ENCODE results near the gene FAXDC2.

FAXDC2 gene

GRCh38 chr5:154895606-154896561, 45.5 kb upstream of the FAXDC2 start:
- CTCF ChIA-PET: interaction anchor here (0.5 to 1.1 kb wide), 4 partner anchors 8 to 253 kb away, joined by 3 to 5 read pairs (median 4); no protein-coding TSS in a partner anchor
- Histone ChIP-seq H3K4me1 (ENCODE audit: control insufficient read depth, insufficient read depth, low read length) (no peaks in the 10 kb centered on the region), H3K27ac (ENCODE audit: extremely low read depth, low read depth, low read length) (no peak overlapping the region), H3K9me3 (ENCODE audit: control insufficient read depth, insufficient read depth, low read depth, low read length) (no peaks in the 10 kb centered on the region), H3K36me3 (ENCODE audit: control insufficient read depth in 2 of 2, insufficient read depth in 1 of 2, low read length in 2 of 2) (peaks cover 42 to 87% of the 10 kb centered on the region in 2 experiments), H3K4me3 (ENCODE audit: low read depth, low read length) (no peak overlapping the region)
- POLR2A ChIA-PET: interaction anchor here (1.1 kb wide), 1 partner anchor 42 kb away, joined by 3 read pairs; the partner anchor contains the start of gene GEMIN5
- TF ChIP-seq SP7 (tag by site-specific recombination; IDR thresholded peaks at IDR 0.05): no peak
- no peak for TF ChIP-seq ZNF560 (tag by site-specific recombination; IDR thresholded peaks at IDR 0.05; ENCODE audit: borderline replicate concordance)
- TF ChIP-seq SCRT2 (tag by site-specific recombination; IDR thresholded peaks at IDR 0.05): no peak

GRCh38 chr5:154893381-154893780, 43.0 kb upstream of the FAXDC2 start:
- no peak overlapping the region for H3K27ac ChIP-seq (ENCODE audit: extremely low read depth, low read depth, low read length)
- POLR2A ChIA-PET: no interaction called here
- TF ChIP-seq ZFP37 (tag by site-specific recombination; IDR thresholded peaks at IDR 0.05): no peak
- TF ChIP-seq, protein P1, sequence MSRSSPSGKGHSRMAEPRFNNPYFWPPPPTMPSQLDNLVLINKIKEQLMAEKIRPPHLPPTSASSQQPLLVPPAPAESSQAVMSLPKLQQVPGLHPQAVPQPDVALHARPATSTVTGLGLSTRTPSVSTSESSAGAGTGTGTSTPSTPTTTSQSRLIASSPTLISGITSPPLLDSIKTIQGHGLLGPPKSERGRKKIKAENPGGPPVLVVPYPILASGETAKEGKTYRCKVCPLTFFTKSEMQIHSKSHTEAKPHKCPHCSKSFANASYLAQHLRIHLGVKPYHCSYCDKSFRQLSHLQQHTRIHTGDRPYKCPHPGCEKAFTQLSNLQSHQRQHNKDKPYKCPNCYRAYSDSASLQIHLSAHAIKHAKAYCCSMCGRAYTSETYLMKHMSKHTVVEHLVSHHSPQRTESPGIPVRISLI (tag by site-specific recombination; IDR thresholded peaks at IDR 0.05): 0 out of 2 replicates have a peak, but pooled peaks have one; percentile 4
- TF ChIP-seq, protein P2, sequence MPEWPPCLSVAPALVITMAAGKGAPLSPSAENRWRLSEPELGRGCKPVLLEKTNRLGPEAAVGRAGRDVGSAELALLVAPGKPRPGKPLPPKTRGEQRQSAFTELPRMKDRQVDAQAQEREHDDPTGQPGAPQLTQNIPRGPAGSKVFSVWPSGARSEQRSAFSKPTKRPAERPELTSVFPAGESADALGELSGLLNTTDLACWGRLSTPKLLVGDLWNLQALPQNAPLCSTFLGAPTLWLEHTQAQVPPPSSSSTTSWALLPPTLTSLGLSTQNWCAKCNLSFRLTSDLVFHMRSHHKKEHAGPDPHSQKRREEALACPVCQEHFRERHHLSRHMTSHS (tag by site-specific recombination; IDR thresholded peaks at IDR 0.05): no peak
- no peaks in the 10 kb centered on the region for H3K4me1 ChIP-seq (ENCODE audit: control insufficient read depth, insufficient read depth, low read length)
- no peaks in the 10 kb centered on the region for H3K9me3 ChIP-seq (ENCODE audit: control insufficient read depth, insufficient read depth, low read depth, low read length)
- H3K4me3 ChIP-seq (ENCODE audit: low read depth, low read length): no peak overlapping the region
- CTCF ChIA-PET: no interaction called here
- H3K36me3 ChIP-seq (ENCODE audit: control insufficient read depth in 2 of 2, insufficient read depth in 1 of 2, low read length in 2 of 2): peaks cover 52 to 86% of the 10 kb centered on the region in 2 experiments

GRCh38 chr5:154892369-154892771, 42.0 kb upstream of the FAXDC2 start:
- H3K36me3 ChIP-seq (ENCODE audit: control insufficient read depth in 2 of 2, insufficient read depth in 1 of 2, low read length in 2 of 2): peaks cover 52 to 86% of the 10 kb centered on the region in 2 experiments

More at GRCh38 chr5:154892369-154892771, 42.0 kb upstream of the FAXDC2 start:
- no peak overlapping the region for H3K27ac ChIP-seq (ENCODE audit: extremely low read depth, low read depth, low read length)
- no peaks in the 10 kb centered on the region for H3K4me1 ChIP-seq (ENCODE audit: control insufficient read depth, insufficient read depth, low read length)
- ChIA-PET POLR2A (no interaction called here), CTCF (no interaction called here)
- H3K9me3 ChIP-seq (ENCODE audit: control insufficient read depth, insufficient read depth, low read depth, low read length): no peaks in the 10 kb centered on the region
- no peak for TF ChIP-seq ZNF544 (tag by site-specific recombination; IDR thresholded peaks at IDR 0.05)
- TF ChIP-seq, protein P2 (tag by site-specific recombination; IDR thresholded peaks at IDR 0.05): no peak
- TF ChIP-seq ZNF664 (tag by site-specific recombination; IDR thresholded peaks at IDR 0.05): no peak
- no peak for TF ChIP-seq GLI2 (tag by site-specific recombination; IDR thresholded peaks at IDR 0.05; ENCODE audit: borderline replicate concordance, low read depth)
- no peak for TF ChIP-seq ZNF623 (tag by site-specific recombination; IDR thresholded peaks at IDR 0.05)
- no peak for TF ChIP-seq ZNF843 (tag by site-specific recombination; IDR thresholded peaks at IDR 0.05)
- TF ChIP-seq EGR2 (tag by site-specific recombination; IDR thresholded peaks at IDR 0.05; ENCODE audit: low read depth): no peak
- TF ChIP-seq ZNF626 (tag by site-specific recombination; IDR thresholded peaks at IDR 0.05): no peak
- TF ChIP-seq ZNF549 (tag by site-specific recombination; IDR thresholded peaks at IDR 0.05): no peak
- no peak for TF ChIP-seq PRDM6 (tag by site-specific recombination; IDR thresholded peaks at IDR 0.05)
- no peak for TF ChIP-seq SETDB1 (IDR thresholded peaks at IDR 0.05; ENCODE audit: insufficient read length, low read length)
- no peak for TF ChIP-seq ZFHX2 (tag by site-specific recombination; conservative IDR thresholded peaks at IDR 0.05)
- no peak for TF ChIP-seq ZNF10 (tag by site-specific recombination; IDR thresholded peaks at IDR 0.05)
- TF ChIP-seq ZNF548 (tag by site-specific recombination; IDR thresholded peaks at IDR 0.05): no peak
- TF ChIP-seq ZNF660 (tag by site-specific recombination; IDR thresholded peaks at IDR 0.05): no peak
- no peak for TF ChIP-seq ZNF558 (tag by site-specific recombination; IDR thresholded peaks at IDR 0.05)
- TF ChIP-seq SALL2 (tag by site-specific recombination; IDR thresholded peaks at IDR 0.05; ENCODE audit: borderline replicate concordance): no peak
- TF ChIP-seq ZNF140 (tag by site-specific recombination; IDR thresholded peaks at IDR 0.05): no peak
- TF ChIP-seq HOXD13 (CRISPR knock-in tag; IDR thresholded peaks at IDR 0.05; ENCODE audit: borderline replicate concordance): no peak
- no peak for TF ChIP-seq MZF1 (tag by site-specific recombination; IDR thresholded peaks at IDR 0.05; ENCODE audit: borderline replicate concordance)
- H3K4me3 ChIP-seq (ENCODE audit: low read depth, low read length): no peak overlapping the region

Measured in HEK293 (cell line).